SK-N-SH (cell line): ENCODE measurements around the gene C1QL1. TPM values are rescaled to one million over a fixed set of nuclear protein-coding genes. Genes with fewer than 3 reads are reported as not detected.

Experiments
- CTCF ChIA-PET: fragments of 300-600, 350-600 bp; formaldehyde crosslinking; extraction: SDS; loops from one replicate; lab custom pipeline; 2021; lab: Yijun Ruan, JAX
- POLR2A ChIA-PET: fragments of 350-600 bp; sonication (Branson Sonifier 250); formaldehyde crosslinking; extraction: SDS; loops from one replicate; lab custom pipeline; 2020; ENCODE audit warnings: antibody characterized with exemption, inconsistent platforms; lab: Yijun Ruan, JAX
- DNase-seq: peaks from one replicate; pipeline ENCODE4 v3.0.0; 2012
- H2AFZ ChIP-seq: fragments of 200-600 bp; sonication (generic); 2 replicates; pipeline ENCODE4 v1.8.1; 2016; ENCODE audit warnings: antibody characterized with exemption, mild to moderate bottlenecking, low read depth
- H3F3A ChIP-seq: fragments of 200-600 bp; sonication (generic); replicated peaks from 2 replicates; pipeline ENCODE3; 2016; ENCODE audit warnings: antibody characterized with exemption, mild to moderate bottlenecking; ENCODE audit not compliant: insufficient read depth
- H3K27ac ChIP-seq, 2 experiments: fragments of 200-500 bp in 1 of 2; fragments of 200-600 bp in 1 of 2; sonication (Bioruptor generic) in 1 of 2; sonication (generic), shearing (Covaris generic) in 1 of 2; 2 replicates each; pipeline versions ENCODE4 v1.5.1 to v1.6.1; 2014 to 2016; ENCODE audit warnings: low read depth in 2 of 2, inconsistent platforms in 1 of 2, low read length in 1 of 2, mild to moderate bottlenecking in 1 of 2, mixed read lengths in 1 of 2
- H3K27me3 ChIP-seq: fragments of 200-600 bp; sonication (generic), shearing (Covaris generic); 2 replicates; pipeline ENCODE4 v1.6.1; 2016; ENCODE audit warnings: mixed run types; ENCODE audit not compliant: insufficient read depth
- H3K36me3 ChIP-seq, 2 experiments: fragments of 200-500 bp in 1 of 2; fragments of 200-600 bp in 1 of 2; sonication (Bioruptor generic) in 1 of 2; sonication (generic) in 1 of 2; replicated peaks in 1 of 2; 2 replicates each; pipeline versions ENCODE3 to v1.5.1; 2014 to 2016; ENCODE audit warnings: low read length in 1 of 2, mild to moderate bottlenecking in 1 of 2; ENCODE audit not compliant: insufficient read depth in 2 of 2, control insufficient read depth in 1 of 2
- H3K4me1 ChIP-seq, 2 experiments: fragments of 200-500 bp in 1 of 2; fragments of 200-600 bp in 1 of 2; sonication (Bioruptor generic) in 1 of 2; sonication (generic), shearing (Covaris generic) in 1 of 2; 2 replicates each; pipeline versions ENCODE4 v1.5.1 to v1.6.1; 2014 to 2016; ENCODE audit warnings: low read depth in 1 of 2, low read length in 1 of 2, mixed run types in 1 of 2; ENCODE audit not compliant: insufficient read depth in 2 of 2, control insufficient read depth in 1 of 2
- H3K4me2 ChIP-seq: fragments of 200-600 bp; sonication (generic), shearing (Covaris generic); 2 replicates; pipeline ENCODE4 v1.6.1; 2017; ENCODE audit warnings: mixed run types
- H3K4me3 ChIP-seq, 2 experiments: fragments of 200-500 bp in 1 of 2; fragments of 200-600 bp in 1 of 2; sonication (Bioruptor generic) in 1 of 2; sonication (generic), shearing (Covaris generic) in 1 of 2; 2 replicates each; pipeline versions ENCODE4 v1.5.1 to v1.8.1; 2014 to 2016; ENCODE audit warnings: low read depth in 2 of 2, inconsistent platforms in 1 of 2, low read length in 1 of 2, mild to moderate bottlenecking in 1 of 2, mixed read lengths in 1 of 2, moderate library complexity in 1 of 2
- H3K79me2 ChIP-seq: fragments of 200-600 bp; sonication (generic); 2 replicates; pipeline ENCODE4 v1.8.1; 2017; ENCODE audit warnings: mild to moderate bottlenecking; ENCODE audit not compliant: insufficient read depth
- H3K9ac ChIP-seq: fragments of 200-600 bp; sonication (generic); 2 replicates; pipeline ENCODE4 v1.6.1; 2017; ENCODE audit warnings: mixed run types
- H3K9me2 ChIP-seq: fragments of 200-600 bp; sonication (generic); 2 replicates; pipeline ENCODE4 v1.6.1; 2017; ENCODE audit warnings: mixed run types
- H3K9me3 ChIP-seq: fragments of 200-600 bp; sonication (generic); 2 replicates; pipeline ENCODE4 v1.6.1; 2017; ENCODE audit warnings: mixed run types, mild to moderate bottlenecking, moderate library complexity
- H4K20me1 ChIP-seq: fragments of 200-600 bp; sonication (generic); 2 replicates; pipeline ENCODE4 v1.6.1; 2017; ENCODE audit warnings: mild to moderate bottlenecking, mixed run types; ENCODE audit not compliant: insufficient read depth
- CHD2 ChIP-seq: fragments of 150-350 bp; IDR thresholded peaks from 2 replicates; pipeline ENCODE4 v1.6.1; 2018; ENCODE audit warnings: low read length; ENCODE audit not compliant: partially characterized antibody
- ELF1 ChIP-seq: IDR thresholded peaks from 2 replicates; pipeline ENCODE4 v1.4.0; 2012
- GATA2 ChIP-seq: sonication (generic); formaldehyde crosslinking; IDR thresholded peaks from 2 replicates; pipeline ENCODE4 v1.5.0; 2020; ENCODE audit warnings: mild to moderate bottlenecking, missing genetic modification reagents
- IRF3 ChIP-seq: fragments of 150-350 bp; IDR thresholded peaks from 2 replicates; pipeline ENCODE4 v1.6.1; 2016; ENCODE audit warnings: mild to moderate bottlenecking, low read depth, low read length
- MXI1 ChIP-seq: IDR thresholded peaks from 2 replicates; pipeline ENCODE4 v1.6.1; 2012; ENCODE audit warnings: mild to moderate bottlenecking, low read depth, low read length, improper control_type of control experiment
- NFIC ChIP-seq: IDR thresholded peaks from 2 replicates; pipeline ENCODE4 v1.4.0; 2012; ENCODE audit warnings: borderline replicate concordance
- PBX3 ChIP-seq: IDR thresholded peaks from 2 replicates; pipeline ENCODE4; 2012
- POLR2AphosphoS5 ChIP-seq: IDR thresholded peaks from 2 replicates; pipeline ENCODE4 v1.6.1; 2012; ENCODE audit warnings: low read depth, low read length
- RXRA ChIP-seq: IDR thresholded peaks from 2 replicates; pipeline ENCODE4 v1.4.0; 2012; ENCODE audit warnings: low read depth, mild to moderate bottlenecking, borderline replicate concordance
- SMC3 ChIP-seq: IDR thresholded peaks from 2 replicates; pipeline ENCODE4 v1.6.1; 2012; ENCODE audit warnings: low read depth, low read length, improper control_type of control experiment
- TAF1 ChIP-seq: IDR thresholded peaks from 2 replicates; pipeline ENCODE4 v1.6.1; 2012; ENCODE audit warnings: low read depth, mild to moderate bottlenecking, low read length, moderate library complexity, borderline replicate concordance
- TEAD4 ChIP-seq: IDR thresholded peaks from 2 replicates; pipeline ENCODE4 v1.4.0; 2012; ENCODE audit warnings: mild to moderate bottlenecking, borderline replicate concordance; ENCODE audit not compliant: insufficient read depth
- USF1 ChIP-seq: IDR thresholded peaks from 2 replicates; pipeline ENCODE4 v1.4.0; 2012; ENCODE audit warnings: low read depth, borderline replicate concordance
- USF2 ChIP-seq: fragments of 150-350 bp; IDR thresholded peaks from 2 replicates; pipeline ENCODE4 v1.6.1; 2017; ENCODE audit warnings: antibody characterized with exemption, low read length, low read depth, borderline replicate concordance
- WGBS: methylation state at CpG from one replicate; pipeline ENCODE4 v1.1.6; 2017; ENCODE audit warnings: low lambda C conversion rate; 5-methylcytosine and 5-hydroxymethylcytosine counted together
- polyA plus RNA-seq, 3 experiments: library from polyadenylated mRNA; depleted of rRNA; stranded (reverse); fragments of >200 nt; gene quantifications; 2 replicates each; pipeline ENCODE4 v1.2.3, GENCODE V29; 2012

The C1QL1 gene
- polyA plus RNA-seq, 1 of the 3 experiments (the other 2 are of a cell fraction) = 11.9 TPM

DNA sequence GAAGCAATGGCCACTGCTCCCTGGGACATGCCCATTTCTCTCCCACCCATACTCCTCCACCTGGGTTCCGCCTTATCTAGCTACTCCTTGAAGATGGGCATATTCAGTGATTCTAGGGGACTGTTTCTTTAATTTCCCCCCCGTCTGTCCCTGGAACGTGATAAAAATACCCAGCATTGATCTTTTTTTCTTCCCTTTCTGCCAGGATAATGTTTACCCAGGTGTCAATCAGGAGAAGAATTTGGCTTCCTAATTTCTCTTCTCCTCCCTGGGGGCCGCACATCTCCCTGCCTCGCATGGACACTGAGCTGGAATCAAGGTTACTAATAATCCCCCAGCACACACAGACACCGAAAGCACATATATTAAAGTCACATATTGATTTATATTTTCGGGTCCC is 48.1 kb upstream of the C1QL1 start (continued):
- TF ChIP-seq NFIC = no peak
- TF ChIP-seq, all 33 proteins: peak for 0

GRCh38 chr17:45013021-45013997 is 45.2 kb upstream of the C1QL1 start:
- DNase-seq = no peak
- WGBS = 92% methylated on average over 12 of the region's 17 CpGs
- Histone ChIP-seq H4K20me1 (no peaks in the 10 kb centered on the region), H3K27ac (no peak overlapping the region), H3K9me3 (no peaks in the 10 kb centered on the region), H3F3A (peaks cover 11% of the 10 kb centered on the region), H3K79me2 (no peaks in the 10 kb centered on the region), H3K4me1 (peaks cover 5 to 13% of the 10 kb centered on the region in 2 experiments; a peak in 1 of 4 replicates), H3K27me3 (no peaks in the 10 kb centered on the region), H3K9me2 (no peaks in the 10 kb centered on the region), H3K9ac (no peak overlapping the region), H3K36me3 (no peaks in the 10 kb centered on the region), H3K4me3 (no peak overlapping the region), H2AFZ (no peak overlapping the region), H3K4me2 (no peak overlapping the region)
- POLR2A ChIA-PET = no interaction called here
- CTCF ChIA-PET = interaction anchor here (0.8 to 2.6 kb wide), 7 partner anchors 8 to 122 kb away, joined by 3 to 9 read pairs (median 4); partner anchors contain the start of gene ACBD4
- no peak for TF ChIP-seq RXRA
- TF ChIP-seq GATA2 (CRISPR knock-in tag) = no peak
- no peak for TF ChIP-seq USF2
- TF ChIP-seq POLR2AphosphoS5 = no peak
- TF ChIP-seq IRF3 = no peak
- no peak for TF ChIP-seq ELF1
- no peak for TF ChIP-seq TAF1
- TF ChIP-seq CHD2 = no peak

- 100% methylated on average over 1 of the region's 1 CpG for WGBS
- H3K9ac ChIP-seq = no peak overlapping the region
- peaks cover 0 to 9% of the 10 kb centered on the region in 2 experiments; a peak in 1 of 4 replicates for H3K4me1 ChIP-seq
- no peaks in the 10 kb centered on the region for H3K9me2 ChIP-seq
- H3K27ac ChIP-seq = no peak overlapping the region
- no peaks in the 10 kb centered on the region for H4K20me1 ChIP-seq
- no peak overlapping the region for H2AFZ ChIP-seq
- no peak overlapping the region for H3K4me3 ChIP-seq
- peaks cover 5% of the 10 kb centered on the region for H3F3A ChIP-seq
- no peak overlapping the region for H3K4me2 ChIP-seq
- no peaks in the 10 kb centered on the region for H3K27me3 ChIP-seq
- H3K36me3 ChIP-seq = no peaks in the 10 kb centered on the region
- ChIA-PET CTCF (interaction anchor here (1.0 to 2.6 kb wide), 4 partner anchors 11 to 92 kb away, joined by 3 to 9 read pairs (median 4); no protein-coding TSS in a partner anchor), POLR2A (no interaction called here)
- no peaks in the 10 kb centered on the region for H3K9me3 ChIP-seq
- no peaks in the 10 kb centered on the region for H3K79me2 ChIP-seq
- no peak for TF ChIP-seq SMC3
- no peak for TF ChIP-seq GATA2 (CRISPR knock-in tag)
- TF ChIP-seq TAF1 = no peak
- no peak for TF ChIP-seq TEAD4
- TF ChIP-seq PBX3 = no peak
- no peak for TF ChIP-seq USF1
- TF ChIP-seq MXI1 = no peak
- no peak for DNase-seq
Observed at GRCh38 chr17:45011767-45012166, 43.7 kb upstream of the C1QL1 start.
